Raji (cell line): ENCODE results near the gene TSHZ3.

Source experiments
- POLR2A ChIP-seq: IDR thresholded peaks from 2 replicates; pipeline ENCODE4 v1.6.1; 2011; ENCODE audit warnings: low read depth, low read length, control low read depth; ENCODE audit not compliant: insufficient read depth

The TSHZ3 gene

DNA sequence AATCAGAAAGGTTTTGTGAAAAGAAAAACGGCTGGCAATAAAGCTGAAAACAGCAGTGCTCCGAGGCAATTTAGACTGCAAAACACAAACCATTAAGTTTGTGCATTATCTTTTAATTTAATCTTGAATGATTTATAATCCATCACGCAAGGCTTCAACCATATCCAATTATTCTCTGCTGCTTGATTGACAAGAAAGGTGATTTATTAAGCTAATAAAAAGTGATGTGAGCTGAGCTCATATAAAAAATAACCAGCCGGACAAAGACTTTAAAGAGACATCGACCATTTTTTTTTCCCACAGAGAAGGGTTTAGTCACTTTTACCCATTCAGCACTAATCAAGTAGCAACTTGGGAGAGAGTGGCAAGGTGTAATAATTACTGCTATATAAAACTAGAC is 33.6 kb downstream of the TSHZ3 start:
- TF ChIP-seq POLR2A, result no peak

DNA sequence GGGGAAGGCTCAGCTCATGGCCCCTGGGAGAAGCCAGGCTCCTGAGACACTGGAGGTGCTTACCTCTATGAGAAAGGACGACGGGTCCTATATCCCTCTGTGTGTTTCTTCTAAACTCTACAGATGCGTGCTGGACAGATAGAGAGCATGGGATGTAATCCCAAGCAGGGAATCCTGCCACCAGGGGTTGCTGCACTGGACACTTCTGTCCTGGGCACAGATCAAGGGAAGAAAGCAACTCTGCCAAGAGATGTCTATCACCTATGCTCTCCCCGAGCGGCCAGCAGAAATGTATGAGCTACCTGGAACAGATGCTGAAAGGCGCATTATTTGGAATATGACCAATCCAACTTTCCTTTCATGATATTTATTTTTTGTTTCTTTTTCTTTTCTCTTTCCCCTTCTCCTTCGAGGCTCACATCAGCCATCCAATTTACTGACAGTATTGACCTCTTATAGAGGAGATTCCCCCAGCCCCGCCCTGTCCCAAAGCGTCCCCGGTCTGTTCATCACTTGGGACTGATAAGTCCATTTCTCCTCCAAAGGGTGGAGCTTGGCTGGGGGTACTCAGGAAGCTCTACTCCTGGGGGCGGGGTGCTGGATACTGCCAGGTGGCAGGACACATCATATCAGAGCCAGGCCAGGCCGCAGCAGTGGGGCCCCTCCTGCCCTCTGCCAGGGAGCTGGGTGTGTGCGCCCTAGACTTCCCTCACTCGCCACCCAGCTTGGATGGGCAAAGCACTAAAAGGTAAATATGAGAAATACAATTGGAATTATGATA is 34.2 kb downstream of the TSHZ3 start:
- TF ChIP-seq POLR2A, result no peak

- TF ChIP-seq POLR2A, result no peak
Measured at GRCh38 chr19:31314156-31314555, 35.1 kb downstream of the TSHZ3 start.

DNA sequence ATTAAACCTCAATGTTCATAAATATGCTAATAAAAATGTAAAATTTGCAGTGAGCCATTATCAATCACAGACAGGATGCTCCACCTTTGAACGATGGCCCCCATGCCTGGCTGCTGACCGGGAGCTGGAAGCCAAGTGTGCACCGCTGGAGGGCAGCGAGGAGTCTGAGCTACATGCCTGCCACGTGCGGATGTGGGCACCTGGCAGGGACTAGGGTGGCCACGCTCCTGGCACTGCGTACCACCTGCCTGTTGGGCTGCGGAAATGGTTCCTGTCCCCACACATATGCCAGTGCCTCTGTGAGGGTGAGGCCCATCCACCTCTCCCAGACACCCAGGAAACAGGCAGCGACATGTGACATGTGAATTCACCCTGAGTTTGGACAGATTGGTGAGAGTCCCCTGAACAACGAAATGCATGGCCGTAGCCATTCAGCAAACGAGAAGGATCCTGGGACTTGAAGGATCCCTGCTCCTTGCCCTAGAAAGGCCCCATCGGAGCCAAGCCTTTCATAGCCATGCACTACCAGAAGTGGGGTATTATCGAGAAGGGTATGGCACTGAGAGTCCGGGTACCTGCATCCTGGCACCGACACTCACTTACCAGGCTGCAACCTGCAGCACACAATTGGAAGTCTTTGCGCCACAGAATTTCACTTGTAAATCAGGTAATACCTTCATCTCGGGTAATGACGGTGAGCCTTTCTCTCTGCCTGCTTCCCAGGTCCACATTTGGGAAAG is 35.8 kb downstream of the TSHZ3 start:
- no peak for TF ChIP-seq POLR2A

GRCh38 chr19:31312677-31313244 is 36.5 kb downstream of the TSHZ3 start:
- no peak for TF ChIP-seq POLR2A

- no peak for TF ChIP-seq POLR2A
Measured at GRCh38 chr19:31312009-31312676, 37.1 kb downstream of the TSHZ3 start.

- no peak for TF ChIP-seq POLR2A
Measured at GRCh38 chr19:31310432-31311133, 38.7 kb downstream of the TSHZ3 start.

DNA sequence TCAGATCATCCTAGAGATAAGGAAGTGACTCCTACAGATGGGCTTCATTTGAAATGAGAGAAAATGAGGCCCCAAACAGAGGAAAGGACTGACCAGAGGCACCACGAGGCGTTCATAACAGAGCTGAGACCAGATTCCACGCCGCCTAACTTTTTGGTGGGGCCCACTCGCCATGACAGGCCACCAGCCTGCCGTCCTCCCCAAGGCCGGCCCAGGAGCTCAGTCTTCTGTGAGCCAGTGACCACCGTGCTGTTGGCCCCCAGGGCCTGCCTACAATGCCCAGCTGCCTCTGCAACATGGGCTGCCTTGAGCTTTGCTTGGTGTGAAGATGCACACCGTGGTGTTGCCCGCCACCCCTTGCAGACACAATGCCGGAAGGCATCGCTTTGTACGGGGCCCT is 40.5 kb downstream of the TSHZ3 start:
- TF ChIP-seq POLR2A, result no peak

DNA sequence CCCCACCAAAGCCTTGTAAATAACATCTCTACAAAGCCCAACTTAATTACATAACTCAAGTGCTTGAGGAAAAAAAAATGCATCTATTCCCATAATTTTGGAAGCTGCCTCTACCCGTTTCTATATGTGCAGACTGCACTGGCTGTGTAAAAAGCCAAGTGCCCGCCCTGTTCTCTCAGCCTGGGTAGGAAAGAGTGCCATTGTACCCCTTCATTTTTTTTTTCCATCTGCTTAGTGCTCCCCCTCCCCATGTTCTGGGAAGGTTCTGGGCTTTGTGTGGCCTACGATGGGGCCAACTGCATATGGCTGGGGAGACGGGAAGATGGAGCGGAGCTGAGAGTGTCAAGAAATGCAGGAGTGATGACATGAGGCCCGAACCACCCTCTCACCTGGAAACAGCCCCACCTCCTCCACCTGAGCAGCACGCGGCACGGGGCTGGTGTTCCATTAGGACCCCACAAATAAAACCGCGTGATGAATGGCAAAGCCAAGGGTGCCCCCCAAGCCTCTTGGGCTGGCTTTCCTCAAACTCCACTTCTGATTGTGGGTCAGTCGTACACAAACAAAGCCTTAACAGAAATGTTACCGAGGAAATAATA is 42.1 kb downstream of the TSHZ3 start:
- TF ChIP-seq POLR2A, result no peak

DNA sequence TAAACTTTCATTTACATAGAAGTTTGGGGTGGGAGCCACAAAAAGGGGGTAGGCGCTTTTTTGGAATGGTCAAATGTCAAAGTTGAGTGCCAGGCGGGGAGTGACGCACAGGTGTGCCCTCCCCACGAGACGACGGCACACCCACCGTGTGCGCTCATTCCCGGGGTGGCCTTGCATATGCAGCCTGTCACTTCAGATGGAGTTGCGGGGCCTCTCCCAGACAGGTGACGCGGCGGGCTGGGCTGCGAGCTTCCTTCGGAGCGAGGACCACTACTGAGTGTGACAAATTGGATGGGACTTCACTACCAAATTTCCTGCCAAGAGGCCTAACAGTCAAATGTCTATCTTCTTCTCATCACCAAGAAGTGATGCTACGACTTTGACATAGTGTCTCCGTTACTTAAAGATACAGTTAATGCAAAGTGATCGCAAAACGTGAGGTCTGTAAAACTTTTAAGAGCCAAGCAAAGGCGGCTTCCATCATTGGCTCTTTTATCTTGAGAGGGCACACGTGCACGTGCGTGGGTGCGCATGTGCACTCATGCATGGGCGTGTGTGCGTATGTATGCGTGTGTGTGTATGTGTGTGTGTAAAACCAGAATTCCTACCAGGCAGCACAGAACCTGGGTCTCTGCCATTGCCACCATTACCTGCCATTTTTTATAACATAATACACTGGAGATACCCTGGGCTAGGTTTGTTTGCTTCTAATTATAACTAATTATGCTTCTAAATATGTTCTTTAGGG is 43.1 kb downstream of the TSHZ3 start:
- TF ChIP-seq POLR2A, result no peak

- no peak for TF ChIP-seq POLR2A
Measured at GRCh38 chr19:31304831-31305312, 44.4 kb downstream of the TSHZ3 start.

DNA sequence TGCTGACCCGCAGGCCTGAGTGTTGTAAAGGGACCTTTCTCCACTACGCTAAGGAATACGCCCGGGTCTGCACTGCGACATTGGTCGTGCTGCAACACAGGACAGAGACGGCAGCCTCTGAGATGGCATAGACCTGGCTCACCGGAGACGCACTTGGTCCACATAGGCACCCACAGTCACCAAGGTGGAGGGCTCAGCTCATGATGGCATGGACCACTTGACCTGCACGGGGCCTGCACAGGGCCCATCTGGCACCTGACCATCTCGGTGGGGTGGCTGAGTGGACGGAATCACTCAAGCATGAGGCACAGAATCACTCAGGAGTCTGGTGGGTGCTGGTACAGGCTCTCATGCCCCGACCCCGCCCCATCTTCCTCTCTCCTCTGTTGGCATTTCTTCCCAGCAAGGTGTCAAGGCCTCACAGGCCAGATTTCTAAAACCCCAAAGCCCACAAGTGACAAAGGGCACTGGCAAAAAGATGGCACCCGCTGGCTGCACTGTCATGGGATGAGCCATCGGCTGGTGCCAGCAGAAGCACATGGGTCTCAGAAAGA is 45.9 kb downstream of the TSHZ3 start:
- TF ChIP-seq POLR2A, result no peak

- TF ChIP-seq POLR2A, result no peak
Measured at GRCh38 chr19:31301306-31301980, 47.8 kb downstream of the TSHZ3 start.

GRCh38 chr19:31300422-31300821 is 48.8 kb downstream of the TSHZ3 start:
- TF ChIP-seq POLR2A, result no peak
